CD4-positive, CD25-positive, alpha-beta regulatory T cell (primary cell): ENCODE data around the gene CTNNA1. TPM values are rescaled to one million over a fixed set of nuclear protein-coding genes. Genes with fewer than 3 reads are reported as not detected.
"Not testable (repeated sequence)": the region's sequence is repeated elsewhere in the genome, so short reads cannot be mapped to it uniquely, and the experiment has no call there.

Source experiments
- ATAC-seq, 2 donors: fragments of 150-1000 bp; cut with Tn5 transposase; one replicate each; pipeline ENCODE4 v1.10.0; 2021; ENCODE audit warnings: low read depth in 2 of 2, moderate number of reproducible peaks in 2 of 2, moderate library complexity in 1 of 2
- DNase-seq, 3 donors: peaks; one replicate each; pipeline versions ENCODE4 v3.0.0 to v3.0.0-alpha.2; 2012 to 2022; ENCODE audit warnings: mixed read lengths in 1 of 3
- H3K27ac ChIP-seq: one replicate; pipeline ENCODE4 v1.7.0; 2013; ENCODE audit warnings: mild to moderate bottlenecking, low read length; ENCODE audit not compliant: insufficient read depth, poor library complexity, severe bottlenecking
- H3K27me3 ChIP-seq: one replicate; pipeline ENCODE4 v1.7.0; 2013; ENCODE audit warnings: low read length; ENCODE audit not compliant: control insufficient read depth, insufficient read depth
- H3K36me3 ChIP-seq: one replicate; pipeline ENCODE4 v1.7.0; 2013; ENCODE audit warnings: mild to moderate bottlenecking, low read length, moderate library complexity; ENCODE audit not compliant: control insufficient read depth, insufficient read depth
- H3K4me1 ChIP-seq: 2 replicates; pipeline ENCODE4 v1.7.0; 2013; ENCODE audit warnings: mild to moderate bottlenecking, low read length; ENCODE audit not compliant: insufficient read depth, control insufficient read depth, poor library complexity, severe bottlenecking
- H3K4me3 ChIP-seq: one replicate; pipeline ENCODE4 v1.7.0; 2013; ENCODE audit warnings: low read depth, mild to moderate bottlenecking, low read length, moderate library complexity
- H3K9me3 ChIP-seq, 2 experiments: 1 replicate in 1 of 2; 2 replicates in 1 of 2; pipeline ENCODE4 v1.7.0; 2013; ENCODE audit warnings: low read length in 2 of 2, mild to moderate bottlenecking in 1 of 2, moderate library complexity in 1 of 2; ENCODE audit not compliant: control insufficient read depth in 2 of 2
- H3K27ac Mint-ChIP-seq, 3 donors: one replicate each; pipeline ENCODE4 v1.8.0; 2020 to 2022; ENCODE audit warnings: mild to moderate bottlenecking in 3 of 3, mixed read lengths in 3 of 3, moderate library complexity in 2 of 3
- H3K27me3 Mint-ChIP-seq: one replicate; pipeline ENCODE4 v1.8.0; 2022; ENCODE audit warnings: mild to moderate bottlenecking, mixed read lengths
- H3K36me3 Mint-ChIP-seq: one replicate; pipeline ENCODE4 v1.8.0; 2020; ENCODE audit warnings: mixed read lengths
- H3K4me1 Mint-ChIP-seq, 4 donors: one replicate each; pipeline ENCODE4 v1.8.0; 2020 to 2022; ENCODE audit warnings: mixed read lengths in 4 of 4, mild to moderate bottlenecking in 1 of 4
- H3K4me3 Mint-ChIP-seq, 4 donors: one replicate each; pipeline ENCODE4 v1.8.0; 2020 to 2022; ENCODE audit warnings: mild to moderate bottlenecking in 4 of 4, mixed read lengths in 4 of 4, moderate library complexity in 3 of 4
- H3K9me3 Mint-ChIP-seq, 7 donors: one replicate each; pipeline ENCODE4 v1.8.0; 2020 to 2022; ENCODE audit warnings: mixed read lengths in 7 of 7, mild to moderate bottlenecking in 3 of 7, moderate library complexity in 2 of 7
- polyA plus RNA-seq, 4 donors: library from polyadenylated mRNA; unstranded; fragments of 300-500 nt; fragmentation: Illumina TruSeq; gene quantifications; one replicate each; pipeline ENCODE4 v1.2.3, GENCODE V29; 2021
- total RNA-seq: library from RNA; stranded (reverse); gene quantifications from one replicate; pipeline ENCODE4 v1.2.3, GENCODE V29; 2022

The CTNNA1 gene
- total and polyA plus RNA-seq, 5 donors from 2014 or later, result 8.9 to 48.6 (median 13.5) TPM

DNA sequence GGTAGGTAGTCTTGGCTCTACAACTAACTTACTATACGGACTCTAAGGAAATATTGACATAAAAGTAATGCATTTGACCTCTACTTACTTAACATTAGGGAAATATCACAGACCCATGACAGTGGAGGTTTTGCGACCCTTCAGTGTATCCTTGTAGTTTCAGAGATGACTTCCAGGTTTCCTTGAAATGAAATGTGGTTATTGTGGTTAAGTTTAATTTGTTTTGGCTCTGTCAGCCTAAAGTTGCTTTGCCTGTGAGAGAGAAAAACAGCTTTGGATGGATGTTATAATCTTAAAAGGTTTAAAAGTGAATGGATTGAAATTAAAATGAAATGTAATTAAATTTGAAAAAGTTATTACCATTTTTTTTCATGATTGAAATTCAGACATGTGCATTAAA is 79.0 kb downstream of the CTNNA1 start:
- Mint-ChIP-seq H3K4me1 (peaks cover 0 to 12% (median 2%) of the 10 kb centered on the region in 4 donors), H3K27me3 (no peaks in the 10 kb centered on the region), H3K36me3 (peaks cover 3% of the 10 kb centered on the region)

DNA sequence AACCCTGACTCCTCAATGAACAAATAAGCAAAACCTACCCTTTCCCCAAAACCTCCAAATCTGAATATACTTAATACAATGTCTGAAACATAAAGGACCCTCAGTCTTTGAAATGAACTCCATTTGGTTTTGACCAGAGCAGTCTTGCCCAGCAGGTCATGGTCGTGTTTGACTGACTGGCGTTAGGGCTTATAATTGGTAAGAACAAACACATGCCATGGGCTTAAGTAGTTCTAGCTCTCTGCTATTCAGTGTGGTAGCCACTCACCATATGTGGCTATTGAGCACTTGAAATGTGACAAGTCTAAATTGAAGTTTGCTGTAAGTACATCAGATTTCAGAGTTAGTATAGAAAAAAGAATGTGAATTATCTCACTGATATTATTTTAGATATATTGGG is 79.9 kb downstream of the CTNNA1 start:
- Histone ChIP-seq H3K9me3 (no peaks in the 10 kb centered on the region), H3K4me1 (no peaks in the 10 kb centered on the region), H3K4me3 (no peak overlapping the region), H3K27me3 (no peaks in the 10 kb centered on the region), H3K27ac (no peak overlapping the region), H3K36me3 (no peaks in the 10 kb centered on the region)
- Mint-ChIP-seq H3K27me3 (no peaks in the 10 kb centered on the region), H3K36me3 (peaks cover 3% of the 10 kb centered on the region), H3K4me3 (no peak overlapping the region), H3K27ac (no peak overlapping the region), H3K9me3 (no peaks in the 10 kb centered on the region), H3K4me1 (peaks cover 0 to 12% (median 2%) of the 10 kb centered on the region in 4 donors)
- ATAC-seq (no peak), DNase-seq (no peak)

More for the DNA sequence above, 79.0 kb downstream of the CTNNA1 start:
- no peak overlapping the region for H3K27ac ChIP-seq
- H3K36me3 ChIP-seq, result peaks cover 2% of the 10 kb centered on the region
- no peaks in the 10 kb centered on the region for H3K4me1 ChIP-seq
- Mint-ChIP-seq H3K9me3 (no peaks in the 10 kb centered on the region), H3K27ac (no peak overlapping the region), H3K4me3 (no peak overlapping the region)
- ATAC-seq (no peak), DNase-seq (no peak)
- H3K27me3 ChIP-seq, result no peaks in the 10 kb centered on the region
- H3K9me3 ChIP-seq, result no peaks in the 10 kb centered on the region
- no peak overlapping the region for H3K4me3 ChIP-seq

DNA sequence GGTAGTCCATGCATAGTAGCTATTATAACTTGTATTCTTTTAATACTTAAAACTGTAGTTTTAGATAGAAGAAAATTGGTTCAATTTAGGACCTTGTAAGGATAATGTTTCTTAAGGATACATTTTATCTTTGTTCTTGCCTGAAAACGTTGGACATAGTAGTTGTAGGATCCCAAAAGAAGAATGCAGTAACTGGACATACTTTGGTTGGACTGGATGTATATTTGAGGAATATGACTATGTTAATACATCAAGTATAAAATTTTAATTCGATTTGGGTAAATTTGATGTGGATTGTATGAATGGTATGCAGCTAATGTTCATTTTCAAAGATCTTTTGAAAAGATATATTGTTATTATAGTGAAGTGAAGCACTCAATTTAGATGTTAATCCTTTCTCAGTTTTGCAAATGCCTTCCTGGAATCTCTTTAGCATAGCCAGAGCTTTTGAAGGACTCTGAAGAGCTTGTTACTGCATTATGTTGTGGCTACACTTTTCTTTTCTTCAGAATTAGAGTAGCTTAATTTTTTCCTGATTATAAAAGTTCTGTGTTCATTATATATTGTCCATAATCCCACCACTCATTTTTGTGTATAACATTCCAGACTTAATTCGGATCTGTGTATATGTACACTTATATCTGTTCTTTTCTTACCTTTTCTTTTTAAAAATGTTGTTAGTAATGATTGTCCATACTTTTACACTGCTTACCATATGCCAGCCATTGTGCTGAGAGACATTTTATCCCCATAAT is 80.7 kb downstream of the CTNNA1 start:
- no peak for ATAC-seq
- no peaks in the 10 kb centered on the region for H3K27me3 Mint-ChIP-seq
- peaks cover 0 to 12% (median 2%) of the 10 kb centered on the region in 4 donors for H3K4me1 Mint-ChIP-seq

DNA sequence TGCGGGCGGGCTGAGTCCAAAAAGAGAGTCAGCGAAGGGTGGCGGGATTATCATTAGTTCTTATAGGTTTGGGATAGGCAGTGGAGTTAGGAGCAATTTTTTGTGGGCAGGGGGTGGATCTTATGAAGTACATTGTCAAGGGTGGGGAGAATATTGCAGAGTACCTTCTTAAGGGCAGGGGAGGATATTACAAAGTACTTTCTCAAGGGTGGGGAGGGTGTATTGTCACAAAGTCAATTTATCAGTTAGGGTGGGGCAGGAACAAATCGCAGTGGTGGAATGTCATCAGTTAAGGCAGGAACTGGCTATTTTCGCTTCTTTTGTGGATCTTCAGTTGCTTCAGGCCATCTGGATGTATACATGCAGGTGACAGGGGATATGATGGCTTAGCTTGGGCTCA is 81.6 kb downstream of the CTNNA1 start:
- DNase-seq, H3K36me3 Mint-ChIP-seq, H3K4me3 Mint-ChIP-seq, H3K4me3 ChIP-seq, H3K27me3 Mint-ChIP-seq, H3K27ac ChIP-seq, ATAC-seq, H3K9me3 Mint-ChIP-seq, H3K27ac Mint-ChIP-seq, H3K27me3 ChIP-seq, H3K36me3 ChIP-seq, H3K9me3 ChIP-seq, H3K4me1 ChIP-seq: not testable (repeated sequence)
- H3K4me1 Mint-ChIP-seq, result peaks cover 0 to 13% (median 5%) of the 10 kb centered on the region in 4 donors

More for the DNA sequence above, 80.7 kb downstream of the CTNNA1 start:
- H3K9me3 ChIP-seq, result no peaks in the 10 kb centered on the region
- H3K27ac ChIP-seq, result no peak overlapping the region
- no peaks in the 10 kb centered on the region for H3K36me3 ChIP-seq
- Mint-ChIP-seq H3K9me3 (no peaks in the 10 kb centered on the region), H3K27ac (no peak overlapping the region), H3K36me3 (peaks cover 3% of the 10 kb centered on the region), H3K4me3 (no peak overlapping the region)
- H3K4me3 ChIP-seq, result no peak overlapping the region
- H3K4me1 ChIP-seq, result no peaks in the 10 kb centered on the region
- no peak for DNase-seq
- H3K27me3 ChIP-seq, result no peaks in the 10 kb centered on the region

DNA sequence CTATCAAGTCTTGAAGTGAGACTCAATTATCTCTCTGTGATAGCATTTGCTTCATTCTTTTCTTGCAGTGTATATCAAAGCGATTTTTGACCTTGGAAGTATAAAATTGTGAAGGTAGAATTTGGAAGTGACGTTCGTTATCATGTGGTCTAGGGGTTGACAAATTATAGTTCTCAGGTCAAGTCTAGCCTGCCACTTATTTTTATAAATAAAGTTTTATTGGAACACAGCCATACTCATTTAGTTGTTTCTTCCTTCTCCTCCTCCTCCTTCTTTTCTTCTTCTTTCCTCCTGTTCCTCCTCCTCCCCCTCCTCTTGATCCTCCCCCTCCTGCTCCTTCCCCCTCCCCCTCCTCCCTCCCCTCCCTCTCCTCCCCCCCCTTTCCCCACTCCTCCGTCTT is 83.9 kb downstream of the CTNNA1 start:
- Mint-ChIP-seq H3K27ac (no peak overlapping the region), H3K9me3 (no peaks in the 10 kb centered on the region), H3K36me3 (no peaks in the 10 kb centered on the region), H3K27me3 (no peaks in the 10 kb centered on the region), H3K4me1 (peaks cover 0 to 11% (median 5%) of the 10 kb centered on the region in 4 donors), H3K4me3 (no peak overlapping the region)
- H3K9me3 ChIP-seq, result no peaks in the 10 kb centered on the region
- no peak for DNase-seq
- H3K27ac ChIP-seq, result no peak overlapping the region
- ATAC-seq, result no peak
- no peaks in the 10 kb centered on the region for H3K27me3 ChIP-seq
- no peak overlapping the region for H3K4me3 ChIP-seq
- no peaks in the 10 kb centered on the region for H3K36me3 ChIP-seq
- no peaks in the 10 kb centered on the region for H3K4me1 ChIP-seq

DNA sequence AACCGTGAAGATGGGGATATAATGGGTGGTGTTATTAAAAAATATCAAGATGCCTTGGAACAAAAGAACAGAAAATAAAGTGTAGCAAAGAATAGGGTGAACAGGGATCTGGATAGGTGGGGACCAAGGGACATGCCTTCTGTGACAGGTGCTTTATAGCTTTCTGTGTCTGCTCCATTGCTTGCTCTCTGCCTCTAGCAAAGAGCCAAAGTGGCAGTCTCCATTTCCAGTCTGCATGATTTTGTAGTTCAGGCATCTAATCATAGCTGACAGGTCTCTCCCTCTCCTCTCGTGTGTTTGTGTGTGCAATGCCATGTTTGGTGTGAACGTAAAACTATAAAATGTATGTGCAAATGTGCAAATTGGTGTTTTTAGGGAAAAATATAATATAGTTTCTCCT is 86.9 kb downstream of the CTNNA1 start:
- H3K4me1 Mint-ChIP-seq, result peaks cover 0 to 8% (median 4%) of the 10 kb centered on the region in 4 donors
- no peak overlapping the region for H3K4me3 Mint-ChIP-seq
- no peak for ATAC-seq

DNA sequence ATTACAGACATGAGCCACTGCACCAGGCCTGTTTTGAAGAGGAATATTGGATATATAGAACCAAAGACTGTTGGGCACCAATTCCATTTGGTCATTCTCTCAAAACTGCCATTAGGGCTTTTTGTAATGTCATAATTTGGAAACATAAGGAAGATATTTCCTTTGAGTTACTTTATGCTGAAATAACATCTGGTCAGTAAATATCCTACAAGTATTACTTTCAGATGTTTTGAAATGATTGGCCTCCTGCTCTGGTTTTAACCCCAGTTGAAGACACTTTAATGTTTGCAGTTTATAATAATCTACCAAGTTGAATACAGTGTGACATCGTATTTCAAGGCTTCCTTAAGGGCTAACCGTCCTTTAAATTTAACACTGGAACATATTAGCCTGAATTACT is 88.3 kb downstream of the CTNNA1 start:
- DNase-seq (no peak), ATAC-seq (no peak)
- H3K9me3 Mint-ChIP-seq, result no peaks in the 10 kb centered on the region
- H3K27ac ChIP-seq, result no peak overlapping the region
- no peak overlapping the region for H3K4me3 ChIP-seq
- peaks cover 0 to 8% (median 3%) of the 10 kb centered on the region in 4 donors for H3K4me1 Mint-ChIP-seq
- H3K27me3 ChIP-seq, result no peaks in the 10 kb centered on the region
- no peaks in the 10 kb centered on the region for H3K36me3 Mint-ChIP-seq
- H3K36me3 ChIP-seq, result no peaks in the 10 kb centered on the region
- no peaks in the 10 kb centered on the region for H3K9me3 ChIP-seq
- no peak overlapping the region for H3K4me3 Mint-ChIP-seq
- H3K4me1 ChIP-seq, result no peaks in the 10 kb centered on the region
- no peaks in the 10 kb centered on the region for H3K27me3 Mint-ChIP-seq
- H3K27ac Mint-ChIP-seq, result no peak overlapping the region

More for the DNA sequence above, 86.9 kb downstream of the CTNNA1 start:
- DNase-seq, result no peak
- Mint-ChIP-seq H3K27me3 (no peaks in the 10 kb centered on the region), H3K9me3 (no peaks in the 10 kb centered on the region), H3K36me3 (no peaks in the 10 kb centered on the region), H3K27ac (no peak overlapping the region)
- H3K27ac ChIP-seq, result no peak overlapping the region
- no peaks in the 10 kb centered on the region for H3K27me3 ChIP-seq
- H3K4me1 ChIP-seq, result no peaks in the 10 kb centered on the region
- no peaks in the 10 kb centered on the region for H3K36me3 ChIP-seq
- H3K9me3 ChIP-seq, result no peaks in the 10 kb centered on the region
- no peak overlapping the region for H3K4me3 ChIP-seq
